NCI-H1694 (cell line): ENCODE results near the gene BRMS1L.
"Not testable (repeated sequence)": the region's sequence is repeated elsewhere in the genome, so short reads cannot be mapped to it uniquely, and the experiment has no call there.

Experiments used
- DNase-seq: peaks from one replicate; lab custom pipeline; 2025; lab: John Stamatoyannopoulos, UW

Gene BRMS1L

GRCh38 chr14:35821564-35822411 lies 4.3 kb upstream of the BRMS1L start:
- DNase-seq = peak; percentile 52

DNA sequence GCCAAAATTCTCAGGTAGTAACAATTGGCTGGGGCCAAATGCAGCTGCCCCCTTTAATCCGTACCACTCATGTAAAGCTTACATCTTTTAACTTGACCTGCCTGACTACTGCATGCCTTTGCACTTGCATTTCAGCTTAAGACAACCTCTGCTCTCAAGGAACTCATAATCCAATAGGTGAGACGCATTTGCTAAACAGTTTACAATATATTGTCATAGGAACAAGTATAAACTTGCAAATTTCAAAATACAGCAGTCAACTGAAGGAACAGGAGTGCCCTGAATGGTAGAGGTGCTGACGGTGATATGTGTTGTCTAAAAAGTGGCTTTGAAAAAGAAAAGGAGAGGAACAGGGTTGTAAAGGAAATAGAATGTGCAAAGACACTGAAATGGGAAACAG lies 3.6 kb upstream of the BRMS1L start:
- no peak for DNase-seq

GRCh38 chr14:35824446-35825165 lies 1.5 kb upstream of the BRMS1L start:
- not testable (repeated sequence) for DNase-seq

DNA sequence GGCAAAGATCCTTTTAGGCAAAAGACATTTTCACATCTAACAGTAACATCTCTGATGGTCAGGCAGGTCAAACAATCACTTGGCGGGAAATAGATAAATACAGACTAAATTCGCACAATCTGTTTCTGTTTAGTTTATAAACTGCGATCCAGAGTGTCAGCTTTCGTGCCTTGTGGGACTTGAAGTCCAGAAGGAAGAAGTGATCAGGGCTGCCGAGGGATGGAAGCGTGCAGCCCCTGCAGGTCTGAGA lies 245 bp upstream of the BRMS1L start:
- DNase-seq = no peak

DNA sequence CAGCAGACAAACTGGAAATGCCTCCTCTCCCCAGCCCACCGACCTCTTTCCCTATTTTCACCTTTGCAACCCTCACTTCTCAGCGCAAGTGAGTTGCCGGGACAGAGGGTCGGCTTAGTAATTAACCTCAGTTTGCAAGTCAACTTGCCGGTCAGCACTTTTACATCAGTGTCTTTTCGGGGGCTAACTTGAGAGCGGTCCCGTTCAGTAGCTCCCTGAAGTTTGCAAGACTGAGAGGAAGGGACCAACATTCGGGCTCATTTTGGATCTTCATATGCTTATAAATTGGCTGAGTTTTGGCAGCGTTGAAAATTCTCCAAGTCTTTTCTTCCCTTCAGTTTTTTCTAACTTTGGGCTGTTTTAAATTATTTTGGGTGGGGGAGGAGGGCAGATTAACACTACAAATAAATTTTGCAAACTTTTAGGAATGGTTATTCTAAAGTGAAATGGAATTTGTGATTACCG lies 846 bp downstream of the BRMS1L start:
- DNase-seq = no peak

DNA sequence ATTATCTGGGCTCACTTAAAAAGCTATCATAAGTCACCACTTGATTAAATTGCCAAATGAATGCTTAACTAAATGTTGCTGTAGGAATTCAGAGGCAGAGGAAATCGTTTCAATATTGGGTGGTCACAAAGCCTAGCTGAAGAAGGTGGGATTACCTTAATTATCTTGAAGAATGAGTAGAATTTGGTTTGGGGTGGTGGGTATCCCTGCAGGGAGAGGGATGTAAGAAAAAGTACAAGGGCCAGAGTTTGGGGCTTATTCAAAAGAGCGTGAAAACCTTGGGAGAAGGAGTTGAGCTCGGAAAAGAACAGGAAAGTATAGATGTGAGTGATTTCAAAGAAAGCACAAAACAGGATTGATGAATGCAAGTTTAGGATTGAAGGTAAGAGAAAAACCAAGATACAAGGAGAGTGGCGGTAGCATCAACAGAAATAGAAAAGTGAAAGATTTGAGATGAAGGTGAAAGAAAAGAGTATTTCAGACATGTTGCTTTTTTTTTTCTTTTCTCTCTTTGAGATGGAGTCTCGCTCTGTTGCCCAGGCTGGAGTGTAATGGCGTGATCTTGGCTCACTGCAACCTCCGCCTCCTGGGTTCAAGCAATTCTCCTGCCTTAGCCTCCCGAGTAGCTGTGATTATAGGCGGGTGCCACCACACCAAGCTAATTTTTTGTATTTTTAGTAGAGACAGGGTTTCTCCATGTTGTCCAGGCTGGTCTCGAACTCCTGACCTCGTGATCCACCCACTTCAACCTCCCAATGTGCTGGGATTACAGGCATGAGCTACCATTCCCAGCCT lies 1.7 kb downstream of the BRMS1L start:
- DNase-seq = no peak

DNA sequence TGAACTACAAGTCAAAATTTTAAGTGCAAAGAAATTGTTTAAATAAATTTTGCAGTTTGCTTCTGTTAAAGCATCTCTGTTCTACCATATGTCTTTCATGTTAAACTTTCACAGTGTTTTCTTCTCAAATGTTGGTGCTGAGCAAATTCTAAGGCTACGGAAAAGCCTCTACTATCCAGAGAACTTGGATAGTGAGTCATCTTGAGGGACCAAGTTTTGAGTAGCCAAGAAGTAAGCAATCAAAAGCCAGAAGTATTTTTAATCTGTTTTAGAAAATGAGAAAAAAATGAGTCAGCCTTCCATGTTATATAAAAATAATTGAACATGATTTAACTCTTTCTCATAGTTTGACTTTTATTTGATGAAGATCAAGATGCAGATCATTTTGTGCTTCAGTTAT lies 3.3 kb downstream of the BRMS1L start:
- no peak for DNase-seq

- DNase-seq = no peak
Measured at GRCh38 chr14:35835208-35835982, 9.3 kb downstream of the BRMS1L start.

DNA sequence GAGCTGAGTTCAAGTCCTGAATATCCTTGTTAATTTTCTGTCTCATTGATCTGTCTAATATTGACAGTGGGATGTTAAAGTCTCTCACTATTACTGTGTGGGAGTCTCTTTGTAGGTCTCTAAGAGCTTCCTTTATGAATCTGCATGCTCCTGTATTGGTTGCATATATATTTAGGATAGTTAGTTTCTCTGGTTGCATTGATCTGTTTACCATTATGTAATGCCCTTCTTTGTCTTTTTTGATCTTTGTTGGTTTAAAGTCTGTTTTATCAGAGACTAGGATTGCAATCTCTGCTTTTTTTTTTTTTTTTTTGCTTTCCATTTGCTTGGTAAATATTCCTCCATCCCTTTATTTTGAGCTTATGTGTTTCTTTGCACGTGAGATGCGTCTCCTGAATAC lies 15.6 kb downstream of the BRMS1L start:
- not testable (repeated sequence) for DNase-seq

DNA sequence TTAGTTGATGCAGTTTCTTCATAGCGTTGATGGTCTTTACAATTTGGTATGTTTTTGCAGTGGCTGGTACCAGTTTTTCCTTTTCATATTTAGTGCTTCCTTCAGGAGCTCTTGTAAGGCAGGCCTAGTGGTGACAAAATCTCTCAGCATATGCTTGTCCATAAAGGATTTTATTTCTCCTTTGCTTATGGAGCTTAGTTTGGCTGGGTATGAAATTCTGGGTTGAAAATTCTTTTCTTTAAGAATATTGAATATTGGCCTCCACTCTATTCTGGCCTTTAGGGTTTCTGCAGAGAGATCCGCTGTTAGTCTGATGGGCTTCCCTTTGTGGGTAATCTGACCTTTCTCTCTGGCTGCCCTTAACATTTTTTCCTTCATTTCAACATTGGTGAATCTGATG lies 16.1 kb downstream of the BRMS1L start:
- not testable (repeated sequence) for DNase-seq

- DNase-seq = no peak
Measured at GRCh38 chr14:35844494-35844893, 18.4 kb downstream of the BRMS1L start.

DNA sequence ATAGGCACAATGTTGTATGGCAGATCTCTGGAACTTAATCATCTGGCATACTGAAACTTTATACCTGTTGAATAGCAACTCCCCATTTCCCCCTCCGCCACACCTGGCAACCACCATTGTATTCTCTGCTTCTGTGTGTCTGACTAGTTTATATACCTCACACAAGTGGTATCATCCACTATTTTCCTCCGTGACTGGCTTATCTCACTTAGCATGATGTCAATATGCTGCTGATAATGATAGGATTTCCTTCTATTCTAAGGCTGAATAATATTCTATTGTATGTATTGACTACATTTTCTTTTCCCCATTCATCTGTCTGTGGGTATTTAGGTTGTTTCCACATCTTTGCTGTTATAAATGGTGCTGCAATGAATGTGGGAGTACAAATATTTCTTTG lies 21.5 kb downstream of the BRMS1L start:
- no peak for DNase-seq

GRCh38 chr14:35849122-35849521 lies 23.0 kb downstream of the BRMS1L start:
- DNase-seq = no peak

- no peak for DNase-seq
Measured at GRCh38 chr14:35851823-35852222, 25.7 kb downstream of the BRMS1L start.

DNA sequence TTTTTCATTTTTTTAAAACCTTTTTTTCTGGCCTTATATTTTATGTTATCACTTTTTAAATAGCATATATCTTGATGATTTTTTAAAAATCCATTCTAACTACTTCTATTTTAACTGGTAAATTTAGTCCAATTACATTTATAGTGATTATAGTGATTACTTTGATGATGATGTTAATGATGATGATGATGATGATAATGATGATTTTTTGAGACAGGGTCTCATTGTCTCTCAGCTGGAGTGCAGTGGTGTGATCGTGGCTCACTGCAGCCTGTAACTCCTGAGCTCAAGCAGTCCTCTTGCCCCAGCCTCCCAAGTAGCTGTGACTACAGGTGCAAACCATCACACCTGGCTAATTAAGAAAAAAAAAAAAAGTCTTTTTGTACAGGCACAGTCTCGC lies 27.1 kb downstream of the BRMS1L start:
- no peak for DNase-seq

DNA sequence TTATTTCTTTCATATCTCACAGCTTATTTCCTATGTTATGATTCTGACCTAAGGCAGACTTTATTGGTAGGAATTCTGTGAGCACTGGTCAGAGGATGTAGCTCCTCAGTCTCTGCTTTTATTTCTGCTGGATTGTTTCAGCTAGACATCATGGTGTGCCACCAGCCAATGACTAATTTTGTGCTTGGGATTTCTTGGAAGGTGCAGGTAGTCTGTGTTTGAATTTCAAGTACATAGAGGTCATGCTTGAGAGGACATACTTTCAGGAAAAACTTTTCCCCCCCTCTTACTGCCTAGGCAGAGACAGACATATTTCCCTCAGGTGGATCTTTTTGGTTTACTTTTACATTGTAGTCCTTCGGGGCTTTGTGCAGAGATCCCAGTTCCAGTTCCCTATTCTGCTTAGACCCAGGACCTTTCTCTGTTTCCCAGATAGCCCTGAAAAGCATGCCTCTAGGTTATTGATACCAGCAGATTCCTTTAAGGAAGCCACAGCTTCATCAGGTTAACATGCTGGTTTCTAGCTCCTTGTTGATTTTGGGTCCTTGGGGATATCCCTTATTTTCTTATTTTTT lies 28.6 kb downstream of the BRMS1L start:
- DNase-seq = no peak

GRCh38 chr14:35855876-35856481 lies 29.8 kb downstream of the BRMS1L start:
- peak; percentile 23 for DNase-seq

DNA sequence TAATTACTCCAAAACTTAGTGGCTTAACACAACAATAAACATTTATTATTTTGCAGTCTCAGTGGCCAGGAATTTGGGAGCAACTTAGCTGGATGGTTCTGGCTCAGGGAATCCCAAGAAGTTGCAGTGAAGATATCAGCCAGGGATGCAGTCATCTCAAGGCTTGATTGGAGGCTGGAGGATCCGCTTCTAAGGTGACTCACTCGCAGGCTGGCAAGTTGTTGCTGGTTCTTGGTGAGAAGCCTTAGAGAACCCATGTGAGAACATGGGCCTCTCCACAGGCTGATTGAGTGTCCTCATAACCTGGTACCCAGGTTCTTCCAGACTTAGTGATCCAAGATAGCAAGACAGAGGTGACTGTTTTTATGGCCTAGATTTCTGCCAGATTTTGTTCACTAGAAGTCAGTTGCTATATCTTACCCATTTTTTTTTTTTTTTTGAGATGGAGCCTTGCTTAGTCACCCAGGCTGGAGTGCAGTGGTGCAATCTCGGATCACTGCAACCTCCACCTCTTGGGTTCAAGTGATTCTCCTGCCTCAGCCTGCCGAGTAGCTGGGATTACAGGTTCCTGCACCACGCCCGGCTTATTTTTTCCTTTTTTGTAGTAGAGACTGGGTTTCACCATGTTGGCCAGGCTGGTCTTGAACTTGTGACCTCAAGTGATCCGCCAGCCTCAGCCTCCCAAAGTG lies 32.5 kb downstream of the BRMS1L start:
- no peak for DNase-seq

GRCh38 chr14:35861204-35861868 lies 35.2 kb downstream of the BRMS1L start:
- DNase-seq = no peak
